ENCODE results near the gene TRPV5.

Gene TRPV5

DNA sequence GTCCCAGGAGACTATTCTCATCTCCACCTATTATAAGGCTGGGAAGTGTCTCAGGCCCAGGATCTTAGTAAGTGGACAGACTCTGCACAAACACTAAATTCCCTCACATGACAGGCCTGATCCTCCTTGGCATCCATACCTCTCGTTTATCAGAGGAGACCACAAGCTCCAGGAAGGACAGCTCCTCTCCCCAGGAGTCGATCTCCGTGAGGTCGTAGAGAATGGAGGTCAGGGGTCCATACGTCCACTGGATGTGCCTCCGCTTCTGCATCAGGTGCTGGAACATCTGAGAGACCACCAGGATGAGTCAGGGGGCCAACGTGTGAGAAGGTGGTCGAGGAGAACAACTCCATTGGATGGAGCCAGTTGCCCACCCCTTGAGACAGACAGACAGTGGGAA lies 5.6 kb downstream of the TRPV5 start:
- TF ChIP-seq, protein P1, sequence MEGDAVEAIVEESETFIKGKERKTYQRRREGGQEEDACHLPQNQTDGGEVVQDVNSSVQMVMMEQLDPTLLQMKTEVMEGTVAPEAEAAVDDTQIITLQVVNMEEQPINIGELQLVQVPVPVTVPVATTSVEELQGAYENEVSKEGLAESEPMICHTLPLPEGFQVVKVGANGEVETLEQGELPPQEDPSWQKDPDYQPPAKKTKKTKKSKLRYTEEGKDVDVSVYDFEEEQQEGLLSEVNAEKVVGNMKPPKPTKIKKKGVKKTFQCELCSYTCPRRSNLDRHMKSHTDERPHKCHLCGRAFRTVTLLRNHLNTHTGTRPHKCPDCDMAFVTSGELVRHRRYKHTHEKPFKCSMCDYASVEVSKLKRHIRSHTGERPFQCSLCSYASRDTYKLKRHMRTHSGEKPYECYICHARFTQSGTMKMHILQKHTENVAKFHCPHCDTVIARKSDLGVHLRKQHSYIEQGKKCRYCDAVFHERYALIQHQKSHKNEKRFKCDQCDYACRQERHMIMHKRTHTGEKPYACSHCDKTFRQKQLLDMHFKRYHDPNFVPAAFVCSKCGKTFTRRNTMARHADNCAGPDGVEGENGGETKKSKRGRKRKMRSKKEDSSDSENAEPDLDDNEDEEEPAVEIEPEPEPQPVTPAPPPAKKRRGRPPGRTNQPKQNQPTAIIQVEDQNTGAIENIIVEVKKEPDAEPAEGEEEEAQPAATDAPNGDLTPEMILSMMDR (IDR thresholded peaks at IDR 0.05) = no peak

DNA sequence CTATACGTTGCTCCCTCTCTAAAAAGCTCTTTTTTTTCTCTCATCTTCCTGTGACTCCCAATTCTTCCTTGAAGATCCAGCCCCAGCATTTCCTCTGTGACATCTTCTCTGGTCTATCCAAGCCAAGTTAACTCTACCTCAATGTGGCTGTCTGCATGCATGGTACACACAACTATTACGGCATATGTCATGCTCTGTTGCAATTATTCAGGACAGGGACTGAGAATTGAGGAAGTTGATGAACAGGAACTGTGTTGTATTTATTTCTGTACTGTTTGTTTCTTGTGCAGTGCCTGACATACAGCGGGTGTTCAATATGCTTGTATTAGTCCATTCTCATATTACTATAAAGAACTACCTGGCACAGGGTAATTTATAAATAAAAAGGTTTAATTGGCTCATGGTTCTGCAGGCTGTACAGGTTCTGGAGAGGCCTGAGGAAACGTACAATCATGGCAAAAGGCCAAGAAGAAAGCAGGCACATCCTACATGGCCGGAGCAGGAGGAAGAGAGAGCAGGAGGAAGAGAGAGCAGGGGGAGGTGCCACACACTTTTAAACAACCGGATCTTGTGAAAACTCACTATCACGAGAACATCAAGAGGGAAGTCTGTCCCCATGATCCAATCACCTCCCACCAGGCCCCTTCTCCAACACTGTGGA lies 6.3 kb downstream of the TRPV5 start:
- TF ChIP-seq, protein P1 (IDR thresholded peaks at IDR 0.05) = no peak

DNA sequence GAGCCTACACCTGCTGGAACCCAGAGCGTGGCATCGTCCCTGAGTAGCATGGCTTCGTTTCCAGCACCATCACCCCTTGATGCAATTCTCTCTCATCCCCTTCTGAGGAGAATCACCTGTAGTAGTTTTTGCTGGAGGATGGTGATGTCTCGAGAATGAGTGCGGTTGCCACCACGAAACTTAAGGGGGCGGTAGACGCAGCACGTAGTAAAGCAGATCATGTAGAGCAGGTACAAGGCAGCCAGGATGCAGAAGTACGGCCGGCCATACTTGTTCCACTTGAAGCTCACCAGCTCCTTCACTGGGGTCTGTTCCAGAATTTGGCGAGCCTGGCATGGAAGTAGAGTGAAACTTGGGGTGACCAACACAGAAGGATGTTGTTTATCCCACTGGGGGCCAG lies 8.1 kb downstream of the TRPV5 start:
- TF ChIP-seq, protein P1 (IDR thresholded peaks at IDR 0.05) = no peak

DNA sequence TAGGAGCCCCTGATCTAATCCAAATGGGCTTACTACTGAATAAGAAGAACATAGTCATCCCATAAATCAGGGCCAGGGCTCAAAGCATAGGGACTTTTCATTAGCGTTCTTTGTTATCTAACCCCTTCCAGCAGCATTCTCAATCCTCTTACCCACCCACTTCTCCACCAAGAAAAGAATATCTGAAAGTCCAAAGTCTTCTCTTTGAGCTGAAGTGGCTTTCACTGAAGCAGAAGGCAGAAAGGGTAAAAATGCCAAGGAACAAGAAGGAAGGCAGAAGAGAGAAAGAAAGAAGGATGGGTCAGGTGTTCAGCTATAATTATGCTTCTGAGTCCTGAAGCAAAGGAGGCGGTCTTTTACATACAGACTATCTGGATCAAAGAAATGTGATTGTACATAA lies 10.2 kb downstream of the TRPV5 start:
- TF ChIP-seq, protein P1 (IDR thresholded peaks at IDR 0.05) = no peak

DNA sequence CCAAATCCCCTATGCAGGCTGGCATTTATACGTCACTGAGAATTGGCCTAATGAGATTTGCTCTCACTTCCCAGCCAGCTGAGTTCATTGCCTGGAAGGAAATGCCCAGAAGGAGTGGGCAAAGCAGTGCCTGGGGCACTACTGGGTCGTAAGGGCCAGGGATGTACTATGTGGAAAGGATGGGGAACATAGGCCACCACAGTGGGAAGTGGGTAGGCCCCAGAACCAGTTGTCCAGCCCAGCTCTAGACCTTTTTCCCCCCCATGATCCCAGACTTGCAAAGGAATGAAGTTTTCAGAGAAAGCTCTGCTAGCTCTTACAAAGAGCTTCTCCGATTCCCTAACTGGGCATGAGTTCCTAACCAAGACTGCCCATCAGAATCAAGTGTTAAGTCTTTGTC lies 13.9 kb downstream of the TRPV5 start:
- TF ChIP-seq, protein P1 (IDR thresholded peaks at IDR 0.05) = no peak

DNA sequence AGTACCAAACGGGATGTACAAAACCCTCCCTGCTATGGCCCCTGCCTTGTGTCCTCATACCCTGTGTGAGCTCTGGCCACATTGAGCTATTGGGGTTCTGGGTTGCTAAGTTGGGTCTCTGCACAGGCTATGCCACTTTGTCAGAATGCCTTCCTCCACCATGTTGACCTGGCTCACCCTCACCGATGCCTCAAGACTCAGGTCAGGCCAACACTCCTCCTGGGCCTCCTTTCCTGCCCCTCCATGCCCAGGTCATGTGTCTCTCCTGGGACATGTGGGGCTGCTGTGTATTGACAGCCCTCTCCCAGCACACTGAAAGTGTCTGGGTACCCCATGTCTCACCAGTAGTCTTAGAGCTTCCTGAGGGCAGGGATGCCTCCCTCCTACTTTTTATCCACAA lies 14.6 kb downstream of the TRPV5 start:
- TF ChIP-seq, protein P1 (IDR thresholded peaks at IDR 0.05) = no peak

DNA sequence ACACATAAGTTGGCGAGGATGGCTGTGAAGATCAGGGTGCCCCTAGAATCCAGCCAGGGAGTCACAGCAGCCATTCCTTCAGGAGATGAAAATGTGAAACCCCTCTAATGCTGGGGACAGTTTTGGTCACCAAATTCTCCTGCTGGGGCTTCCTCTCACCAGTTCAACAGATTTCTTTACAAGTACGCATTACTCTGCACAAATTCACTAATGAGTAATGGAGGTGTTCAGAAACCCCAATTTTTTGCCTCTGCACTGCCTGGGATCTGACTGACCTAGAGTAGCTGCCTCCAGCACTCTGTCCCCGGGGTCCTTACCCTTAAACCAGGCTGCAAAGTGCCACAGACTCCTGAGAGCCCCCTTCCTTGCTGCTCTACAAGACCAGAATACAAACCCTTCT lies 16.1 kb downstream of the TRPV5 start:
- TF ChIP-seq, protein P1 (IDR thresholded peaks at IDR 0.05) = no peak

DNA sequence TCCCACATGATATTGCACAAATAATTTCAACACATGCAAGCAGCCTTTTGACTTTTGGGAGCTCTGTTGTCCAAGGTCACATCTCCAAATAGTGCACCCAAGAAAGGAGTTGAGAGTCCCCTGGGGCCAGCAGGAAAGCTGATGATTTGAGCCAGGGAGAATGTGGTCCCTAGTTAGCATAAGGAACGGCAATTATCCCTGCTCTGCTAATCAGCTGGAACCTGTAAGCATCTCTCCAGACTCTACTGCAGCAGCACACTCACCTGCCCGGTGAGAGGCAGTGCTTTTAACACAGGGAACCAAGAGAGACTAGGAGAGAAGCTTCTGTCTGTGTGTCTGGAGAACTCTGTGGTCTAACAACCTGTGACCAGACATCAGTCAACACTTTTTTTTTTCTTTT lies 17.0 kb downstream of the TRPV5 start:
- TF ChIP-seq, protein P1 (IDR thresholded peaks at IDR 0.05) = no peak
